K562 (cell line): ENCODE results near the gene CACNA1I. TPM values are rescaled to one million over a fixed set of nuclear protein-coding genes. Genes with fewer than 3 reads are reported as not detected.

ENCODE experiments used
- ATAC-seq: fragments of 200-7000 bp; cut with Tn5 transposase; 3 replicates; pipeline ENCODE4 v1.9.1; 2020; ENCODE audit warnings: moderate library complexity
- BruUV-seq: library from RNA; stranded (reverse); fragments of 400-500 nt; replicated peaks from 2 replicates; lab custom pipeline; 2021; lab: Mats Ljungman, UMichigan
- CTCF ChIA-PET: fragments of 300-600 bp; formaldehyde crosslinking; extraction: SDS; loops from one replicate; lab custom pipeline; 2021; ENCODE audit warnings: low intra/inter-chr PET ratio; lab: Yijun Ruan, JAX
- POLR2A ChIA-PET: fragments of 300-600, 350-650 bp; sonication (Branson Sonifier 250); formaldehyde crosslinking; extraction: SDS; loops from one replicate; lab custom pipeline; 2021; ENCODE audit warnings: antibody characterized with exemption, inconsistent platforms; lab: Yijun Ruan, JAX
- DNase-seq, 4 experiments: peaks; one replicate each; pipeline versions ENCODE4 v3.0.0 to v3.0.0-alpha.2; 2011 to 2018; ENCODE audit warnings: low spot score in 3 of 4, mixed read lengths in 3 of 4; ENCODE audit errors: extremely low read depth in 1 of 4
- FAIRE-seq: peaks from 2 replicates; lab custom pipeline; 2011; peaks lifted over from hg19 to GRCh38; lab: Jason Lieb, UNC
- H2AFZ ChIP-seq: 2 replicates; pipeline ENCODE4 v1.6.0; 2011; ENCODE audit warnings: low read depth, low read length, control low read depth, inconsistent platforms
- H3K27ac ChIP-seq: fragments of 200-600 bp; 3 replicates; pipeline ENCODE4 v1.8.0; 2011; ENCODE audit warnings: low read depth, mild to moderate bottlenecking, control low read depth, inconsistent platforms, low read length, moderate library complexity, mixed read lengths; ENCODE audit errors: extremely low read depth
- H3K27me3 ChIP-seq, 2 experiments: fragments of 300-600 bp in 1 of 2; 2 replicates in 1 of 2; 3 replicates in 1 of 2; pipeline versions ENCODE4 v1.6.0 to v1.8.0; 2011; ENCODE audit warnings: inconsistent platforms in 2 of 2, low read length in 2 of 2, mild to moderate bottlenecking in 1 of 2, mixed read lengths in 1 of 2, moderate library complexity in 1 of 2; ENCODE audit not compliant: control insufficient read depth in 2 of 2, insufficient read depth in 2 of 2
- H3K36me3 ChIP-seq: fragments of 300-600 bp; 3 replicates; pipeline ENCODE4 v1.8.0; 2011; ENCODE audit warnings: mild to moderate bottlenecking, low read length, inconsistent platforms; ENCODE audit not compliant: control insufficient read depth, insufficient read depth
- H3K4me1 ChIP-seq, 2 experiments: fragments of 200-600 bp in 1 of 2; replicated peaks in 1 of 2; 2 replicates in 1 of 2; 3 replicates in 1 of 2; pipeline versions ENCODE4 v1.5.1 to v1.8.0; 2011; ENCODE audit warnings: inconsistent platforms in 2 of 2, low read length in 2 of 2, mild to moderate bottlenecking in 1 of 2, mixed read lengths in 1 of 2, moderate library complexity in 1 of 2; ENCODE audit not compliant: control insufficient read depth in 2 of 2, insufficient read depth in 2 of 2
- H3K4me2 ChIP-seq: 2 replicates; pipeline ENCODE4 v1.6.1; 2011; ENCODE audit warnings: low read length, control low read depth, inconsistent platforms, mixed read lengths; ENCODE audit not compliant: insufficient read depth
- H3K4me3 ChIP-seq: fragments of 200-600 bp; sonication (generic), shearing (Covaris generic); 2 replicates; pipeline ENCODE4 v1.5.1; 2016; ENCODE audit warnings: control low read depth, inconsistent platforms
- H3K79me2 ChIP-seq: fragments of 200-600 bp; 3 replicates; pipeline ENCODE4 v1.8.0; 2011; ENCODE audit warnings: low read length, inconsistent platforms; ENCODE audit not compliant: control insufficient read depth, insufficient read depth
- H3K9ac ChIP-seq, 2 experiments: 2 replicates each; pipeline versions ENCODE4 v1.6.0 to v1.6.1; 2011; ENCODE audit warnings: low read depth in 2 of 2, low read length in 2 of 2, control low read depth in 1 of 2, inconsistent platforms in 1 of 2, mild to moderate bottlenecking in 1 of 2, mixed read lengths in 1 of 2; ENCODE audit not compliant: insufficient read depth in 1 of 2
- H3K9me1 ChIP-seq: one replicate; pipeline ENCODE4 v1.6.0; 2011; ENCODE audit warnings: inconsistent platforms, mild to moderate bottlenecking, low read length, moderate library complexity; ENCODE audit not compliant: control insufficient read depth, insufficient read depth
- H3K9me3 ChIP-seq: replicated peaks from 2 replicates; pipeline ENCODE4 v1.5.1; 2011; ENCODE audit warnings: low read depth, low read length, inconsistent platforms; ENCODE audit not compliant: control insufficient read depth, insufficient read depth
- H4K20me1 ChIP-seq: replicated peaks from 2 replicates; pipeline ENCODE4 v1.6.1; 2011; ENCODE audit warnings: low read length, inconsistent platforms, mixed read lengths; ENCODE audit not compliant: control insufficient read depth, insufficient read depth
- BRF1 ChIP-seq: IDR thresholded peaks from 3 replicates; pipeline ENCODE4 v1.6.1; 2011; ENCODE audit warnings: borderline replicate concordance, mild to moderate bottlenecking; ENCODE audit not compliant: insufficient read length; ENCODE audit errors: extremely low read depth
- DPF2 ChIP-seq: fragments of 450-650 bp; IDR thresholded peaks from 2 replicates; pipeline ENCODE4 v1.6.1; 2016
- ETV6 ChIP-seq, 3 experiments: fragments of 150-350 bp in 1 of 3; sonication (generic) in 1 of 3; formaldehyde crosslinking in 1 of 3; IDR thresholded peaks; 2 replicates each; pipeline versions ENCODE4 v1.6.1 to v1.8.0; 2014 to 2022; ENCODE audit warnings: borderline replicate concordance in 2 of 3, low read depth in 2 of 3, antibody characterized with exemption in 1 of 3, low read length in 1 of 3, mild to moderate bottlenecking in 1 of 3, missing genetic modification reagents in 1 of 3
- KAT7 ChIP-seq: sonication (generic); formaldehyde crosslinking; IDR thresholded peaks from 2 replicates; pipeline ENCODE4 v1.8.0; 2022; ENCODE audit warnings: missing genetic modification reagents, mild to moderate bottlenecking, borderline replicate concordance
- LEF1 ChIP-seq: fragments of 450-650 bp; IDR thresholded peaks from 2 replicates; pipeline ENCODE4 v1.6.1; 2016; ENCODE audit warnings: mild to moderate bottlenecking
- XRCC4 ChIP-seq: IDR thresholded peaks from one replicate; pipeline ENCODE4 v1.6.1; 2011; ENCODE audit not compliant: insufficient read depth, insufficient read length; ENCODE audit errors: extremely low read depth
- ZNF212 ChIP-seq: fragments of 450-650 bp; formaldehyde crosslinking; IDR thresholded peaks from 2 replicates; pipeline ENCODE4 v1.4.0; 2020; ENCODE audit warnings: mild to moderate bottlenecking
- ZNF407 ChIP-seq: fragments of 450-650 bp; IDR thresholded peaks from 2 replicates; pipeline ENCODE4 v1.6.1; 2016; ENCODE audit warnings: low read depth
- WGBS: fragments of 100-300 bp; shearing (Covaris generic); methylation state at CpG from one replicate; pipeline ENCODE4 v1.1.6; 2016; ENCODE audit warnings: low coverage, mixed read lengths; ENCODE audit not compliant: insufficient coverage; ENCODE audit errors: missing lambda C conversion rate; 5-methylcytosine and 5-hydroxymethylcytosine counted together
- in situ Hi-C: fragments of 300-500 bp; cut with MboI; formaldehyde crosslinking; loops from 4 replicates; pipeline ENCODE4 v1.15.0; 2018; ENCODE audit warnings: inconsistent platforms, mixed read lengths
- intact Hi-C: fragments of 100-400 bp; cut with micrococcal nuclease; formaldehyde crosslinking; loops from 2 replicates; pipeline ENCODE4 v1.14.2; 2022
- polyA plus RNA-seq, 8 experiments: library from polyadenylated mRNA; depleted of rRNA in 4 of 8; stranded (reverse) in 5 of 8; unstranded in 3 of 8; fragments of >200 nt; fragmentation: Nextera tagmentation in 2 of 8; fragmentation: Illumina TruSeq in 1 of 8; extraction: Ambion mirVana in 2 of 8; extraction: Trizol in 1 of 8; gene quantifications; 2 replicates each; pipeline versions ENCODE4 v1.2.1 to v1.2.3, GENCODE V29; 2011 to 2014; ENCODE audit warnings: inconsistent platforms in 1 of 8, missing spikeins in 1 of 8
- total RNA-seq, 7 experiments: library from RNA; depleted of rRNA in 6 of 7; stranded (reverse); fragments of >200 nt in 6 of 7; fragmentation: Illumina TruSeq in 2 of 7; extraction: Trizol in 2 of 7; gene quantifications; 2 replicates each; pipeline versions ENCODE4 v1.2.1 to v1.2.3, GENCODE V29; 2011 to 2021; ENCODE audit warnings: low replicate concordance in 1 of 7

CACNA1I gene
- total and polyA plus RNA-seq, 9 of the 15 experiments (the other 6 are each of a cell fraction or from before 2014, with no cell fraction given), result 0.01 to 0.79 (median 0.32) TPM; not detected in 1

- Histone ChIP-seq H3K27me3 (no peaks in the 10 kb centered on the region), H3K4me3 (no peak overlapping the region), H3K4me1 (peaks cover 0 to 19% of the 10 kb centered on the region in 2 experiments; a peak in 4 of 5 replicates), H3K9me3 (no peaks in the 10 kb centered on the region), H2AFZ (no peak overlapping the region), H3K9me1 (no peaks in the 10 kb centered on the region), H3K9ac (no peak overlapping the region), H3K4me2 (no peak overlapping the region), H4K20me1 (no peaks in the 10 kb centered on the region), H3K27ac (no peak overlapping the region), H3K79me2 (no peaks in the 10 kb centered on the region), H3K36me3 (no peaks in the 10 kb centered on the region)
- ChIA-PET CTCF (no interaction called here), POLR2A (interaction anchor here (0.6 to 1.0 kb wide), 2 partner anchors 9 to 1131 kb away, joined by 4 to 5 read pairs; no protein-coding TSS in a partner anchor)
- intact Hi-C loops, result no loop called here
- TF ChIP-seq ZNF212 (no peak), BRF1 (no peak), XRCC4 (no peak), ZNF407 (no peak), LEF1 (no peak), KAT7 (CRISPR knock-in tag) (no peak), ETV6 (IDR thresholded peaks at IDR 0.05; ENCODE audit: borderline replicate concordance in 1 of 2, low read depth in 2 of 2, low read length in 1 of 2) (no peak), ETV6 (CRISPR knock-in tag; IDR thresholded peaks at IDR 0.05; ENCODE audit: borderline replicate concordance) (no peak), DPF2 (no peak)
- no TSS peak for BruUV-seq
- 11% methylated on average over 2 of the region's 6 CpGs for WGBS
- DNase-seq (no peak), FAIRE-seq (no peak), ATAC-seq (no peak)
- in situ Hi-C loops, result no loop called here
These were observed 46.2 kb downstream of the CACNA1I start for GRCh38 chr22:39616781-39617180.
